ENCODE results near the gene MPDZ.

MPDZ gene

GRCh38 chr9:13128266-13128860 is 151.1 kb downstream of the MPDZ start:
- DNase-seq: no peak

DNA sequence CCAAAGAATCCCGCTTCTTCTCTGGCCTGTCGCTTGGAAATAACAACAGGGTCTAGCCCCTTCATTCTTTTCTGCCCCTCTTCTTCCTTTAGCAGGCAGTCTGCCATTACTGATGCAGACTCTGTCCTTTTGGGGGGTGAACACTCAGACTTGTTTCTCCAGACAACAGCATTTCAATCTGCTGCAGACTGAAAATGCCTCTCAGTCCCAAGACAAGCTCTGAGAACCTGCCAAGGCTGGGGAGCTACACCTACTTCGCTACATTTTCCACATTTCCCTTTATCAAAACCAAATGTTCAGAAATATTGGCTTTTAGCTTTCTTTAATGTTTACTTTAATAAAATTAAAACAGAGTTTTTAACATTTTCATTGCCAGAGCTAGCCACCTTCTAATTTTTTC is 152.4 kb downstream of the MPDZ start:
- DNase-seq: no peak

- no peak for DNase-seq
These were observed 154.2 kb downstream of the MPDZ start for GRCh38 chr9:13125261-13125660.

- no peak for DNase-seq
These were observed 156.6 kb downstream of the MPDZ start for GRCh38 chr9:13122756-13123369.

- no peak for DNase-seq
These were observed 161.2 kb downstream of the MPDZ start for GRCh38 chr9:13118313-13118712.

DNA sequence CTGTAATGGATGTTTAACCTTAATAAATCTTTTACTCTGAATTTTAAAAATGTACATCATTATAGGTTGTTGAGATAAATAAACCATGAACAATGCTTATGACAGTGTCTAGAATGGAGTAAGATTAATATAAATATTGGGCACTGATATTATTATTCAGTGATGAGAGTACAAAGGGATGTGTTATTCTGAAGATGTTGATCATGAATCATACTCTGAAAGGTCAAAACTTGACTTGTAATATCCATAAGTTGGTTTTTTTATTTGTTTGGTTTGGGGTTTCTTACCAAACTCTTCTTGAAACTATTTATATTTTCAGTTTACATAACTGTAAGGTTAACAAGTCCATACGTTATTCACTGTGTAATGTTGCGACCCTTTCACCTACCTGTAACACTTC is 163.2 kb downstream of the MPDZ start:
- DNase-seq: no peak

DNA sequence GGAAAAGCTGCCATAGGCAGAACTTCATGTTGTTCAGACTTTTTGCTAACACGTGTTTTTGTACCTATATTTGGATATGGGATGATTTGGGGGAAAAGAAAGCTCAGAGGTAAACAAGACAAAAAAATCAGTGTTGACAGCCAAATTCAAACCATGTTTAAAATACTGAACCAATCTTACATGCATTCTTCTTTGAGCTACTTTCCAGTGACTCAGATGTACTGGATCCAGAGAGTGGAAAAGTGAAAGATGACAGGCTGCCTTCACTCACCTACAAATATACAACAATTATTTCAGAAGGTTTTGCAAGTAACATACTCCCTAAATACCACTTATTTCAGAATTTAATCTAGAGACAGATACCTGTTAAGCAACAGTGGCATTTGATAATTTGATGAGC is 165.7 kb downstream of the MPDZ start:
- DNase-seq: no peak

- no peak for DNase-seq
These were observed 166.3 kb downstream of the MPDZ start for GRCh38 chr9:13113216-13113615.

DNA sequence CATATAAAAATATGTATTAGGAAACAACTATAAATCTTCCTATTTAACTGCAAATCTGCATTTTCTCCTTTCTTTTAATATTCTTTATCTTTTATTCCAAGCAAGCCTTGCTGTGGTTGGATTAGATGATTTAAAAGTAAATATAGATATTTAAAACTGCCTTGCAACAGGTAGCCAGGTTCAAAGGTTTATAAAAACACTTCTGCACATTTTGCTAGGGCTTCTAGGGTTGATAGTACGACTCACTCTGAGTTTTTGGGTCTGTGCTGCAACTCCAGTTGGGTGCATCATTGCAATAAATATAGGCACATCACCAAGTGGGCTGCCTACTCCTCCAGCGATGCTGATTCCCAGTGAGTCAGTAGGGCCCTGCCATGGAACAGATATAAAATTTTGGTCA is 167.7 kb downstream of the MPDZ start:
- DNase-seq: no peak

GRCh38 chr9:13110766-13111417 is 168.6 kb downstream of the MPDZ start:
- DNase-seq: no peak

DNA sequence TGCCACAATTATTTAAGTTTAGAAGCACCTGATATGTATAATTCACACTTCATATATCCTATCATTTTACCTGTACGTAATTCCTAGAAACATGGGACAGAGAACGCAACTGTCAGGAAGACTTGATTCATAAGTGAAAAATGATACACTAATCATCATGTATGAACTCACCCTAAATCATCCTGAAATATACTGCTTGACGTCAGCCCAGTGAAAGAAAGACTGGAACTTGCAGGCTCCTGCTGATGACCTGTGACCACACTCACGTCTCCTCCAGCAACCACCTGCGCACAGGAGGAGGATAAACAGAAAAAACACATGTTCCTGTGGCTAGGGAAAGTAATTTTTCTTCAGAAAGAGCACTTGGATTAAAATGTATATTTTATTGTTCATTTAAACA is 169.7 kb downstream of the MPDZ start:
- DNase-seq: no peak

DNA sequence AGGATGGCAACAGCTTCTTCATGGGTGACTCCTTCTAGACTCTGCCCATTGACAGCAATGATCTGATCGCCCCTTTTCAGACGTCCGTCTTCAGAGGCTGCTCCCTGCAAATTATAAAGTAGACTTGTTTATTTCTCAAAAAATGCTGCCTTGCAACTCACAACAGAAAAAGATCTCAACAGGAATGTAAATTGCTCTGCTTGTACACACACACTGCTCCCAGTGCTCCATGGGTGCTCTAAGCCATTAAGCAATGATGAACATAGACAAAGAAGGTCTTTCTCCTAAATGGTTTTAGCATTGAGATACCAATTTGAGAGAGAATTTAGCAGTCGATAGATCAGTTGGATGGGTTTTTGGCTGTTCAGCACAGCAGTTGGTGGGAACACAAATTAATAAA is 172.5 kb downstream of the MPDZ start:
- DNase-seq: no peak

DNA sequence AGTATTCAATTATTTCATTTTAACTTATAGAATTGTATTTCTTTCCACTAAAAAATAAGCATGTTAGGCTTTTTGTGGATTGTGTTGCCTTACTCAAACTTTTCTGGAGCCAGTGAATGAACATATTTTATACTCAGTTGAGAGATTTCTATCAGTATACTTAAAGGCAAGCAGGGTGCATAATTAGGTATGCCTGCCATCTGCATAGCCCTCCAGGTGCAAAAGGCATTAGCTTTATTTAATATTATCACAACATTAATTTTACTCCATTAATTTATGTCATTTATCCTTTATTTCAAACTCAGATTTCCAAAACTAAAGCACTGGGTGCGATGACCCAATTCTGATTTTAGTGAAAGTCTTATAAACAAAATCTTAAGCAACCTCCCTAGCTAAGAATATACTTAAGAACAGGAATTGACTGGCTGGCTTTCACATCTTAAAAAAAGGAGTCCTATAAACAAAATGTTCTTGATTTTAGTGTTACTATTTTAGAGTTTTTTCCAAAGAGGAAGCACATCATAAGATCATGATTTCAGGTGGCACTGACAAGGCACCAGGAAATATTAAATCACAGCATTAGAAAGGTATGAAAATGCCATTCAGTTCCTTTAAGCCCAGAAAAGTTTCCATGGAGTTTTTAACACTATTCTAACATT is 178.4 kb downstream of the MPDZ start:
- no peak for DNase-seq

- no peak for DNase-seq
These were observed 184.4 kb downstream of the MPDZ start for GRCh38 chr9:13095056-13095455.

GRCh38 chr9:13090628-13091027 is 188.9 kb downstream of the MPDZ start:
- DNase-seq: no peak

DNA sequence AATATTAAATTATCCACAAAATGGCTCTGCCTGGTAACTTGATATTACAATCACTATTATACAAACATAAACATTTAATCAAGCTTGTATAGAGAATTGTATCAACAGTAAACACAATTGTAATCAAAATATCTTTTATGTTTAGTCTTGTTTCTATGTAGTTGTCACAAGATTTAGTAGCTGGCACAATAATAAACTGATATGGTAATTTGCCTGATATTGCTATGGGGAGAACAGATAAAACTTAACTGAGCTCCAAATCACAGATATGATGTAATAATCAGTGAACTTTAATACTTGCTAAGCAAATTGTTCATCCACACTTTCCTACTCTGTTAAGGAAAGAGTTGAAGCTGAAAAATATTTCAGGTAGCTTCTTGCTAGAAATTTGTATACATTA is 189.8 kb downstream of the MPDZ start:
- DNase-seq: no peak

DNA sequence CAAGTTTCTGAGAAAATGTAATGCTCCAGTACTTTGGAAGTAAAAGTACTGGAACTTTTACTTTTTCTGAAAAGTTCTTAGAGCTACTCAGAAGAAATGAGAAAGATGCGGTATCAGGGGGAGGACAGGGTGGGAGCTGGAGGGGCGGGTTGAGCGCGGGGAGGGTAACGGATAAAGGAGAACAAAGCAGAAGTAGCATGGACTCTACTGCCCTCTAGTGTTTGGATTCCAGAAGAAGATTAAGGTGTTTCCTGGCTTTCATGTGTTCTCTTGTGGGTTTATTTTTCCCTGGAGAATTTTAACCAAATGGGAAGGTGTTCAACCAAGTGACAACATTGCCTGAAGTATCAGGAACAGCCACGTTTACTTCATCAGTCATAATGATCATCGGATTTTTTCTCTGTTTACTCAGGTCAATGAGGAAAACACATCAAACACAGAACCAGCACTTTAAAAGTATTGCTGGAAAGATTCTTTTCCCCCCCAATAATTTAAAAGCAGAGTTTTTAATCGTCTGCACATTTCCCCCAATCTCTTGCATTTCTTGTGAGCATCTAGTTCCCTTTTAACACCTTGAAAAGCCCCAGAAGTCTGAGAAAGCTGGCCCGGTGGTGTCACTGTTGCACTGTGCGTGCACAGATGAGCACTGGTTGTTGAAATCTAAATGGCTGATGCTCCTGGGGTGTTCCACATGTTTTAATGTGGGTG is 190.6 kb downstream of the MPDZ start:
- DNase-seq: no peak

GRCh38 chr9:13083963-13084528 is 195.4 kb downstream of the MPDZ start:
- DNase-seq: no peak

DNA sequence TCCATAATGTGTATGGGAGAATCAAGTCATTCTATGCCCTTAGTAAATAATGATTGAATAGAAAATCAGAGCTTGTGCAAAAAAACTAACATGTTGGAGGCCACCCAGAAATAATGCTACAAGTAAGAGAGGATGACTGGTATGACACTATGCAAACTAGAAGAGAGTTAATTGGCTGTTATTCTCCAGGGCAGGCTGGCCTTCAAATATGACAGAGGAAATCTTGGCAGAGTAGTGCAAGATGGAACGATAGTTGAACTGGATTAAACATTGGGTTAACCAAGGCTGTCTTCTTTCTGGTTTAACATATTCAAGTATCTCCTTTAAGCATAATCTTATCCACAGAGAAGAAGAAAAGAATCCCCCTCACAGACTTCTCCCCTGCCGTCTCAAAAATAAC is 196.1 kb downstream of the MPDZ start:
- DNase-seq: no peak

GRCh38 chr9:13082796-13083195 is 196.7 kb downstream of the MPDZ start:
- no peak for DNase-seq

- DNase-seq: no peak
These were observed 201.3 kb downstream of the MPDZ start for GRCh38 chr9:13078164-13078563.

- no peak for DNase-seq
These were observed 202.9 kb downstream of the MPDZ start for GRCh38 chr9:13076616-13077015.

DNA sequence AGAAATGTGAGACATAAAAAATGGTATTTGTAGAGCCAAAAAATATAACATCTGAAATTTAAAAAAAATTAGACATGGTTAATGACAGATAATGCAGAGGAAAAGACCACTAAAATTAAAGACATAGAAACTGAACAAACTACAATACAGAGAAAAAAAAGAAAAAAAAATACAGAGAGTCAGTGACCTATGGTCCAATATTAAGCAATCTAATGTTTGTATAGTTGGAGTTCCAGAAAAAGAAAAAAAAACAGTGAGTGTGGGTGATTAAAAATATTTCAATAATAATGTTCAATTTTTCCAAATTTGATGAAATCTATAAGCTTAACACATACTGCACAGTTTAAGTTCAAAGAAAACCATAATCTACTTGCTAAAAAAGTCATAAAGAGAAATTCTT is 207.6 kb downstream of the MPDZ start:
- DNase-seq: no peak
